MM.1S (cell line): ENCODE measurements around the gene NRG2.

Experiments
- CTCF ChIP-seq: fragments of 300-600 bp; sonication (generic); IDR thresholded peaks from 2 replicates; pipeline ENCODE4 v1.5.1; 2016; ENCODE audit warnings: antibody characterized with exemption, low read length, mixed read lengths
- EZH2 ChIP-seq: fragments of 300-600 bp; sonication (generic); optimal IDR thresholded peaks from 2 replicates; pipeline ENCODE3; 2017; ENCODE audit warnings: low read depth, mild to moderate bottlenecking, antibody characterized with exemption, low read length, mixed read lengths
- EZH2phosphoT487 ChIP-seq: fragments of 300-600 bp; sonication (generic); IDR thresholded peaks from 2 replicates; pipeline ENCODE4 v1.6.1; 2018; ENCODE audit warnings: antibody characterized with exemption, low read length

- TF ChIP-seq CTCF (no peak), EZH2 (no peak), EZH2phosphoT487 (no peak)
These were observed 112.7 kb downstream of the NRG2 start for GRCh38 chr5:139930406-139930805.
